GM12892 (cell line): Measurements from ENCODE around the gene CLDN6.

Source experiments
- POLR2A ChIP-seq: IDR thresholded peaks from 2 replicates; pipeline ENCODE4 v1.6.1; 2011; ENCODE audit warnings: low read depth, low read length, control low read depth
- POLR2AphosphoS5 ChIP-seq: IDR thresholded peaks from 2 replicates; pipeline ENCODE4 v1.6.1; 2011; ENCODE audit warnings: low read depth, low read length, control low read depth
- TAF1 ChIP-seq: IDR thresholded peaks from 2 replicates; pipeline ENCODE4 v1.6.1; 2011; ENCODE audit warnings: low read depth, mild to moderate bottlenecking, control low read depth, low read length, borderline replicate concordance

GRCh38 chr16:3020604-3021448 lies 2.8 kb upstream of the CLDN6 start:
- no peak for TF ChIP-seq POLR2A
- no peak for TF ChIP-seq POLR2AphosphoS5
- no peak for TF ChIP-seq TAF1
